OCI-LY1 (cell line): Measurements from ENCODE around the gene CDYL2.

ENCODE experiments used
- H2AFZ ChIP-seq: fragments of 200-600 bp; sonication (generic), shearing (Covaris generic); 2 replicates; pipeline ENCODE4 v1.6.0; 2014; ENCODE audit warnings: antibody characterized with exemption, mild to moderate bottlenecking, low read length
- H3F3A ChIP-seq: fragments of 200-600 bp; sonication (generic), shearing (Covaris generic); 2 replicates; pipeline ENCODE4 v1.6.0; 2014; ENCODE audit warnings: mild to moderate bottlenecking, antibody characterized with exemption, low read length, moderate library complexity; ENCODE audit not compliant: insufficient read depth
- H3K27ac ChIP-seq: fragments of 200-600 bp; sonication (generic); 2 replicates; pipeline ENCODE4 v1.5.1; 2014; ENCODE audit warnings: low read length, mixed run types, mild to moderate bottlenecking, low read depth; ENCODE audit not compliant: poor library complexity, severe bottlenecking
- H3K27me3 ChIP-seq: fragments of 200-600 bp; sonication (generic); 2 replicates; pipeline ENCODE4 v1.6.0; 2014; ENCODE audit warnings: antibody characterized with exemption, mild to moderate bottlenecking, low read length, moderate library complexity; ENCODE audit not compliant: insufficient read depth
- H3K36me3 ChIP-seq: fragments of 200-600 bp; sonication (generic); 2 replicates; pipeline ENCODE4 v1.6.1; 2014; ENCODE audit warnings: mild to moderate bottlenecking, antibody characterized with exemption, low read length, moderate library complexity, mixed read lengths; ENCODE audit not compliant: insufficient read depth
- H3K4me1 ChIP-seq: fragments of 200-600 bp; sonication (generic); 2 replicates; pipeline ENCODE4 v1.5.1; 2014; ENCODE audit warnings: mild to moderate bottlenecking, low read length, moderate library complexity; ENCODE audit not compliant: insufficient read depth, severe bottlenecking
- H3K4me2 ChIP-seq: fragments of 200-600 bp; sonication (generic), shearing (Covaris generic); 2 replicates; pipeline ENCODE4 v1.6.1; 2014; ENCODE audit warnings: low read length
- H3K4me3 ChIP-seq: fragments of 200-600 bp; sonication (generic); 2 replicates; pipeline ENCODE4 v1.5.1; 2014; ENCODE audit warnings: low read length, low read depth, mild to moderate bottlenecking, mixed read lengths; ENCODE audit not compliant: poor library complexity, severe bottlenecking
- H3K79me2 ChIP-seq: fragments of 200-600 bp; shearing (Covaris generic); 2 replicates; pipeline ENCODE4 v1.6.1; 2016; ENCODE audit warnings: mixed run types, low read length, mixed read lengths; ENCODE audit not compliant: insufficient read depth
- H3K9ac ChIP-seq: fragments of 200-600 bp; sonication (generic), shearing (Covaris generic); 2 replicates; pipeline ENCODE4 v1.6.1; 2014; ENCODE audit warnings: mild to moderate bottlenecking, low read length, mixed read lengths
- H3K9me2 ChIP-seq: fragments of 200-600 bp; sonication (generic), shearing (Covaris generic); 2 replicates; pipeline ENCODE4 v1.6.1; 2014; ENCODE audit warnings: low read depth, mild to moderate bottlenecking, low read length, mixed read lengths
- H3K9me3 ChIP-seq: fragments of 200-600 bp; shearing (Covaris generic); 2 replicates; pipeline ENCODE4 v1.6.1; 2014; ENCODE audit warnings: low read length, mixed read lengths
- H4K20me1 ChIP-seq: fragments of 200-600 bp; sonication (generic), shearing (Covaris generic); 2 replicates; pipeline ENCODE4 v1.6.0; 2016; ENCODE audit warnings: mild to moderate bottlenecking, low read length; ENCODE audit not compliant: insufficient read depth
- EZH2 ChIP-seq: fragments of 200-600 bp; sonication (generic), shearing (Covaris generic); IDR thresholded peaks from 2 replicates; pipeline ENCODE4 v1.8.0; 2017; ENCODE audit warnings: borderline replicate concordance, mixed run types, mild to moderate bottlenecking, antibody characterized with exemption, low read length, moderate library complexity, mixed read lengths
- TF ChIP-seq, protein P1 (sequence below): fragments of 200-600 bp; sonication (generic), shearing (Covaris generic); IDR thresholded peaks from 2 replicates; pipeline ENCODE4 v1.5.1; 2017; ENCODE audit warnings: mild to moderate bottlenecking, antibody characterized with exemption, low read length, moderate library complexity, mixed read lengths

The CDYL2 gene

DNA sequence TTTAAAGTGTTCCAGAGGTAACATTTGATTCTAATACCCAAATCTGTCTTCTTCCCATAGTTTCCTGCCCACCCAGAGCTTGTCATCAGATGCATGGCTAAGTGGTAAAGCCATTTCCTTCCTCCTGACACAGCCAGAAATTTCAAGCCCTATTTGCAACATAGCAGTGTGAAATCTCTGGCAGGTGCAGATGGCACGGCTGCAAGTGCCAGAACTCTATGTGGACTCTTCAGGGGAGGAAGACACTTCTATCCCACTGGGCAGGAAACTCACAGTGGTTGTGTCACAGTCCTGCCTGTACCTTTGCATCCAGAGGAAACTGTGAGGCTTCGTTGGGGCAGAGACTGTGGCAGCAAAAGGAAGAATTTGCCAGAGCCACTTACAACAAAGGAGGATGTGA lies 250.4 kb downstream of the CDYL2 start:
- H3K27ac ChIP-seq: no peak overlapping the region
- no peaks in the 10 kb centered on the region for H3K9me2 ChIP-seq
- no peaks in the 10 kb centered on the region for H3K9me3 ChIP-seq
- H4K20me1 ChIP-seq: no peaks in the 10 kb centered on the region
- H2AFZ ChIP-seq: no peak overlapping the region
- no peaks in the 10 kb centered on the region for H3K27me3 ChIP-seq
- no peak overlapping the region for H3K9ac ChIP-seq
- H3K79me2 ChIP-seq: no peaks in the 10 kb centered on the region
- TF ChIP-seq, protein P1, sequence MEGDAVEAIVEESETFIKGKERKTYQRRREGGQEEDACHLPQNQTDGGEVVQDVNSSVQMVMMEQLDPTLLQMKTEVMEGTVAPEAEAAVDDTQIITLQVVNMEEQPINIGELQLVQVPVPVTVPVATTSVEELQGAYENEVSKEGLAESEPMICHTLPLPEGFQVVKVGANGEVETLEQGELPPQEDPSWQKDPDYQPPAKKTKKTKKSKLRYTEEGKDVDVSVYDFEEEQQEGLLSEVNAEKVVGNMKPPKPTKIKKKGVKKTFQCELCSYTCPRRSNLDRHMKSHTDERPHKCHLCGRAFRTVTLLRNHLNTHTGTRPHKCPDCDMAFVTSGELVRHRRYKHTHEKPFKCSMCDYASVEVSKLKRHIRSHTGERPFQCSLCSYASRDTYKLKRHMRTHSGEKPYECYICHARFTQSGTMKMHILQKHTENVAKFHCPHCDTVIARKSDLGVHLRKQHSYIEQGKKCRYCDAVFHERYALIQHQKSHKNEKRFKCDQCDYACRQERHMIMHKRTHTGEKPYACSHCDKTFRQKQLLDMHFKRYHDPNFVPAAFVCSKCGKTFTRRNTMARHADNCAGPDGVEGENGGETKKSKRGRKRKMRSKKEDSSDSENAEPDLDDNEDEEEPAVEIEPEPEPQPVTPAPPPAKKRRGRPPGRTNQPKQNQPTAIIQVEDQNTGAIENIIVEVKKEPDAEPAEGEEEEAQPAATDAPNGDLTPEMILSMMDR: no peak
- TF ChIP-seq EZH2: no peak
- H3F3A ChIP-seq: no peaks in the 10 kb centered on the region
- no peak overlapping the region for H3K4me3 ChIP-seq
- H3K36me3 ChIP-seq: no peaks in the 10 kb centered on the region
- H3K4me2 ChIP-seq: no peak overlapping the region
- no peaks in the 10 kb centered on the region for H3K4me1 ChIP-seq

DNA sequence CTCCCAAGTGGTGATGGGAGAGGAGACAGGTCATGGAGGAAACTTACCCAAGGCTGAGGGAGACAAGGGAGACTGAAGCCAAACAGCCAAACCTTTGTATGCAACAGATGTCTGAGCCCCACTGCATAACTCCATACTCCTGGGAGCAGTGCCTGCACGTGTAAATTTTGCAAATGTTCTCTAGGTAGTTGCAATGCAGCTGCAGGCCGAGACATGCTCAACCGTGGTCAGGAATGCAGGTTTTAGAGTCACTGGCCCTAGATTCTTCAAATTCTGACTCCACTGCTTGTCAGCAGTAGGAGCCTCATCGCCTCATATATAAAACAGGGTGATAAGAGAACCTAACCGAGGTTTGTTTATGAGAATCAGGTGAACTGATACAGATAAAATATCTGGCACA lies 252.1 kb downstream of the CDYL2 start:
- Histone ChIP-seq H3K4me2 (no peak overlapping the region), H3K36me3 (no peaks in the 10 kb centered on the region), H3K9me3 (no peaks in the 10 kb centered on the region), H2AFZ (no peak overlapping the region), H3K4me1 (no peaks in the 10 kb centered on the region), H3K4me3 (no peak overlapping the region), H3K79me2 (no peaks in the 10 kb centered on the region), H3K9ac (no peak overlapping the region), H3K27ac (no peak overlapping the region), H3F3A (no peaks in the 10 kb centered on the region), H4K20me1 (no peaks in the 10 kb centered on the region), H3K9me2 (no peaks in the 10 kb centered on the region), H3K27me3 (no peaks in the 10 kb centered on the region)
- TF ChIP-seq EZH2: no peak
- TF ChIP-seq, protein P1: no peak
